ENCODE measurements around the gene TCIRG1.

TCIRG1 gene

DNA sequence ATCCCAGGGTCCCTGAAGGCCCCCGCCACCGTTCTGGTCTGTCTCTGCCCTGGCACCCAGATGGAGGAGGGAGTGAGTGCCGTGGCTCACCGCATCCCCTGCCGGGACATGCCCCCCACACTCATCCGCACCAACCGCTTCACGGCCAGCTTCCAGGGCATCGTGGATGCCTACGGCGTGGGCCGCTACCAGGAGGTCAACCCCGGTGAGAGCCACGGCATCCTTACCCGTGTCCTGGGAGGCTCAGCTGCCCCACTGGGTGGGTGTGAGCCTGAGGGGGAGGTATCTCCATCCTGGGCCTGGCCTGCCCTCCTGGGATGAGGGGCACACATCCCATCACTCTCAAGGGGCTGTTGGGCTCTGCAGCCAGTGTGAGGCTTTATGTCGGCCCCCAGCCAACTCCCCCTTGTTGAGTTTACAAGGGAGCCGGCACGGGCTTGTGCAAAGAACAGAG is 6.1 kb downstream of the TCIRG1 start:
- TF ChIP-seq TAF1 (IDR thresholded peaks at IDR 0.05; ENCODE audit: low read depth): no peak
- TF ChIP-seq FOXM1 (IDR thresholded peaks at IDR 0.05; ENCODE audit: borderline replicate concordance, low read depth): no peak
- TF ChIP-seq EP300 (IDR thresholded peaks at IDR 0.05; ENCODE audit: borderline replicate concordance): no peak
- TF ChIP-seq YY1 (IDR thresholded peaks at IDR 0.05; ENCODE audit: low read depth): no peak
- TF ChIP-seq MAX (IDR thresholded peaks at IDR 0.05): no peak
- no peak for TF ChIP-seq RAD21 (IDR thresholded peaks at IDR 0.05; ENCODE audit: low read depth)
- no peak for TF ChIP-seq ZBTB7A (IDR thresholded peaks at IDR 0.05; ENCODE audit: low read depth)
- TF ChIP-seq CREB1 (IDR thresholded peaks at IDR 0.05; ENCODE audit: low read depth): no peak
- TF ChIP-seq EGR1 (IDR thresholded peaks at IDR 0.05): no peak
- TF ChIP-seq, protein P1, sequence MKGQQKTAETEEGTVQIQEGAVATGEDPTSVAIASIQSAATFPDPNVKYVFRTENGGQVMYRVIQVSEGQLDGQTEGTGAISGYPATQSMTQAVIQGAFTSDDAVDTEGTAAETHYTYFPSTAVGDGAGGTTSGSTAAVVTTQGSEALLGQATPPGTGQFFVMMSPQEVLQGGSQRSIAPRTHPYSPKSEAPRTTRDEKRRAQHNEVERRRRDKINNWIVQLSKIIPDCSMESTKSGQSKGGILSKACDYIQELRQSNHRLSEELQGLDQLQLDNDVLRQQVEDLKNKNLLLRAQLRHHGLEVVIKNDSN (IDR thresholded peaks at IDR 0.05): no peak
- TF ChIP-seq, protein P2, sequence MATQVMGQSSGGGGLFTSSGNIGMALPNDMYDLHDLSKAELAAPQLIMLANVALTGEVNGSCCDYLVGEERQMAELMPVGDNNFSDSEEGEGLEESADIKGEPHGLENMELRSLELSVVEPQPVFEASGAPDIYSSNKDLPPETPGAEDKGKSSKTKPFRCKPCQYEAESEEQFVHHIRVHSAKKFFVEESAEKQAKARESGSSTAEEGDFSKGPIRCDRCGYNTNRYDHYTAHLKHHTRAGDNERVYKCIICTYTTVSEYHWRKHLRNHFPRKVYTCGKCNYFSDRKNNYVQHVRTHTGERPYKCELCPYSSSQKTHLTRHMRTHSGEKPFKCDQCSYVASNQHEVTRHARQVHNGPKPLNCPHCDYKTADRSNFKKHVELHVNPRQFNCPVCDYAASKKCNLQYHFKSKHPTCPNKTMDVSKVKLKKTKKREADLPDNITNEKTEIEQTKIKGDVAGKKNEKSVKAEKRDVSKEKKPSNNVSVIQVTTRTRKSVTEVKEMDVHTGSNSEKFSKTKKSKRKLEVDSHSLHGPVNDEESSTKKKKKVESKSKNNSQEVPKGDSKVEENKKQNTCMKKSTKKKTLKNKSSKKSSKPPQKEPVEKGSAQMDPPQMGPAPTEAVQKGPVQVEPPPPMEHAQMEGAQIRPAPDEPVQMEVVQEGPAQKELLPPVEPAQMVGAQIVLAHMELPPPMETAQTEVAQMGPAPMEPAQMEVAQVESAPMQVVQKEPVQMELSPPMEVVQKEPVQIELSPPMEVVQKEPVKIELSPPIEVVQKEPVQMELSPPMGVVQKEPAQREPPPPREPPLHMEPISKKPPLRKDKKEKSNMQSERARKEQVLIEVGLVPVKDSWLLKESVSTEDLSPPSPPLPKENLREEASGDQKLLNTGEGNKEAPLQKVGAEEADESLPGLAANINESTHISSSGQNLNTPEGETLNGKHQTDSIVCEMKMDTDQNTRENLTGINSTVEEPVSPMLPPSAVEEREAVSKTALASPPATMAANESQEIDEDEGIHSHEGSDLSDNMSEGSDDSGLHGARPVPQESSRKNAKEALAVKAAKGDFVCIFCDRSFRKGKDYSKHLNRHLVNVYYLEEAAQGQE (IDR thresholded peaks at IDR 0.05; ENCODE audit: low read depth): no peak
- TF ChIP-seq TEAD4 (IDR thresholded peaks at IDR 0.05): no peak

DNA sequence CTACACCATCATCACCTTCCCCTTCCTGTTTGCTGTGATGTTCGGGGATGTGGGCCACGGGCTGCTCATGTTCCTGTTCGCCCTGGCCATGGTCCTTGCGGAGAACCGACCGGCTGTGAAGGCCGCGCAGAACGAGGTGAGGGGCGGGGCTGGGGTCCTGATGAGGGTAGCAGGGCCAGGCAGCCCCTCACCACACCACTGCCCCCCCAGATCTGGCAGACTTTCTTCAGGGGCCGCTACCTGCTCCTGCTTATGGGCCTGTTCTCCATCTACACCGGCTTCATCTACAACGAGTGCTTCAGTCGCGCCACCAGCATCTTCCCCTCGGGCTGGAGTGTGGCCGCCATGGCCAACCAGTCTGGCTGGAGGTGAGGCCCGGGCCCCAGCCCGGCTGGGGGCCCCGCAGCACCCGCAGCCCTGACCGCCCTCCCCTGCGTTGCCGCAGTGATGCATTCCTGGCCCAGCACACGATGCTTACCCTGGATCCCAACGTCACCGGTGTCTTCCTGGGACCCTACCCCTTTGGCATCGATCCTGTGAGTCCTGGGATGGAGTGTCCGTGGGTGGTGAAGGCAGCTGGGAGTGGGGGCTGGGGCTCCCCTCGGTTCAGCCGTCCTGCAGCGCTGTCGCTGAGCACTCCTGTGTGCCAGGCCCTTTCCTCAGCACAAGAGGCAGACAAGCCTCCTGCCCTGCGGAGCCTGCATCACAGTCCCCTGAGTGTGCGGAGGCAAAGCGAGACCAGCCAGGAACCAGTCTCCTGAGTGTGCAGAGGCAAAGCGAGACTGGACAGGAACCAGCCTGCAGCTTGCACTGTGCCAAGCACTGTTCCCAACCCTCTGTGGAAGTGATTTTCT is 8.8 kb downstream of the TCIRG1 start:
- TF ChIP-seq RAD21 (IDR thresholded peaks at IDR 0.05; ENCODE audit: low read depth) (no peak), ZBTB7A (IDR thresholded peaks at IDR 0.05; ENCODE audit: low read depth) (no peak), EGR1 (IDR thresholded peaks at IDR 0.05) (no peak), TCF12 (IDR thresholded peaks at IDR 0.05; ENCODE audit: low read depth) (no peak), YY1 (IDR thresholded peaks at IDR 0.05; ENCODE audit: low read depth) (no peak), TAF1 (IDR thresholded peaks at IDR 0.05; ENCODE audit: low read depth) (no peak), TEAD4 (IDR thresholded peaks at IDR 0.05) (no peak), EP300 (IDR thresholded peaks at IDR 0.05; ENCODE audit: borderline replicate concordance) (no peak), FOXM1 (IDR thresholded peaks at IDR 0.05; ENCODE audit: borderline replicate concordance, low read depth) (no peak), MAX (IDR thresholded peaks at IDR 0.05) (no peak), NFIC (IDR thresholded peaks at IDR 0.05) (no peak), CEBPB (IDR thresholded peaks at IDR 0.05) (no peak), CREB1 (IDR thresholded peaks at IDR 0.05; ENCODE audit: low read depth) (no peak)
- TF ChIP-seq, protein P2 (IDR thresholded peaks at IDR 0.05; ENCODE audit: low read depth): no peak
- TF ChIP-seq, protein P1 (IDR thresholded peaks at IDR 0.05): no peak

DNA sequence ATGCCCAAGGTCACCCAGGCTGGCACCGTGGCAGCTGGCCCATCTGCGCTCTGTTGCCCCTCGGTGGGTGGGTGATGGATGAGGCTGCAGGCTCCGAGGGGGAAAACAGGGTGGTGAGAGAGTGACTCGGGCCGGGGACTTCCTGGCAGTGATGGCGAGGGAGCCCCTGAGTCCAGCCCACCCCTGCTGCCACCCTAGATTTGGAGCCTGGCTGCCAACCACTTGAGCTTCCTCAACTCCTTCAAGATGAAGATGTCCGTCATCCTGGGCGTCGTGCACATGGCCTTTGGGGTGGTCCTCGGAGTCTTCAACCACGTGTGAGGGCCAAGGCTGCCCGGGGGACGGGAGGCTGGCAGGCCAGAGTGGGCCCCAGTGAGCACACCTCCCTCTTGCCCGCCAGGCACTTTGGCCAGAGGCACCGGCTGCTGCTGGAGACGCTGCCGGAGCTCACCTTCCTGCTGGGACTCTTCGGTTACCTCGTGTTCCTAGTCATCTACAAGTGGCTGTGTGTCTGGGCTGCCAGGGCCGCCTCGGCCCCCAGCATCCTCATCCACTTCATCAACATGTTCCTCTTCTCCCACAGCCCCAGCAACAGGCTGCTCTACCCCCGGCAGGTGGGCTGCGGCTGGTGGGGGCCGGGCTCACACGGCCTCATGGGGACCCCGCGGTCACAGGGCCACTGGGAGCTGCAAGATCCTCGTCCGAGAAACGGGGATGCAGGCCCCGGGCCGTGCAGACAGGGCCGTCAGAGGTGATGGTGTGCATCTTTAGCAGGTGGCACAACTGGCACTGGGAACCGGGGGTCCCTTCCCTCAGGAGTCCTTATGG is 10.1 kb downstream of the TCIRG1 start:
- TF ChIP-seq, protein P1 (IDR thresholded peaks at IDR 0.05): no peak
- TF ChIP-seq RAD21 (IDR thresholded peaks at IDR 0.05; ENCODE audit: low read depth): no peak
- TF ChIP-seq CREB1 (IDR thresholded peaks at IDR 0.05; ENCODE audit: low read depth): no peak
- no peak for TF ChIP-seq TCF12 (IDR thresholded peaks at IDR 0.05; ENCODE audit: low read depth)
- TF ChIP-seq, protein P2 (IDR thresholded peaks at IDR 0.05; ENCODE audit: low read depth): no peak
- no peak for TF ChIP-seq CEBPB (IDR thresholded peaks at IDR 0.05)
- no peak for TF ChIP-seq FOXM1 (IDR thresholded peaks at IDR 0.05; ENCODE audit: borderline replicate concordance, low read depth)
